Activated CD4-positive, alpha-beta T cell treated with anti-CD3 and anti-CD28 coated beads, Interleukin-2, amount 50 U/mL, for 1 hour (primary cell): ENCODE data around the gene SLC7A7.
A peak's percentile ranks its signal among the peaks of the same experiment; 100 is the strongest.
"Not testable (repeated sequence)": the region's sequence is repeated elsewhere in the genome, so short reads cannot be mapped to it uniquely, and the experiment has no call there.

Experiments used
- DNase-seq: peaks from one replicate; pipeline ENCODE4 v3.0.0-alpha.2; 2020

Gene SLC7A7

GRCh38 chr14:22786685-22787084 is 28.6 kb downstream of the SLC7A7 start:
- no peak for DNase-seq

GRCh38 chr14:22781301-22781991 is 33.8 kb downstream of the SLC7A7 start:
- DNase-seq, result no peak

GRCh38 chr14:22780941-22781300 is 34.3 kb downstream of the SLC7A7 start:
- DNase-seq, result no peak

- DNase-seq, result no peak
These were observed 35.0 kb downstream of the SLC7A7 start for GRCh38 chr14:22780105-22780679.

- no peak for DNase-seq
These were observed 37.2 kb downstream of the SLC7A7 start for GRCh38 chr14:22778084-22778483.

- not testable (repeated sequence) for DNase-seq
These were observed 38.4 kb downstream of the SLC7A7 start for GRCh38 chr14:22776849-22777248.

GRCh38 chr14:22776215-22776614 is 39.0 kb downstream of the SLC7A7 start:
- no peak for DNase-seq

GRCh38 chr14:22774011-22774706 is 41.1 kb downstream of the SLC7A7 start:
- DNase-seq, result no peak

- no peak for DNase-seq
These were observed 41.8 kb downstream of the SLC7A7 start for GRCh38 chr14:22773162-22774010.

GRCh38 chr14:22772725-22773124 is 42.5 kb downstream of the SLC7A7 start:
- DNase-seq, result no peak

GRCh38 chr14:22770481-22771187 is 44.6 kb downstream of the SLC7A7 start:
- DNase-seq, result no peak

- DNase-seq, result no peak
These were observed 45.9 kb downstream of the SLC7A7 start for GRCh38 chr14:22769369-22769768.

GRCh38 chr14:22768947-22769346 is 46.3 kb downstream of the SLC7A7 start:
- DNase-seq, result no peak

- no peak for DNase-seq
These were observed 48.0 kb downstream of the SLC7A7 start for GRCh38 chr14:22767323-22767589.

GRCh38 chr14:22766457-22767322 is 48.5 kb downstream of the SLC7A7 start, which contains the start of gene OXA1L:
Gene OXA1L, plus strand, starts transcription at chr14:22766688. Its CDS starts 14 bp downstream, at chr14:22766702.
- peak; percentile 93 for DNase-seq

- no peak for DNase-seq
These were observed 50.9 kb downstream of the SLC7A7 start for GRCh38 chr14:22764382-22764781.

- DNase-seq, result no peak
These were observed 53.5 kb downstream of the SLC7A7 start for GRCh38 chr14:22761734-22762133.

- DNase-seq, result not testable (repeated sequence)
These were observed 57.1 kb downstream of the SLC7A7 start for GRCh38 chr14:22757972-22758650.

- DNase-seq, result no peak
These were observed 61.6 kb downstream of the SLC7A7 start for GRCh38 chr14:22753586-22753985.

GRCh38 chr14:22752422-22752821 is 62.8 kb downstream of the SLC7A7 start:
- no peak for DNase-seq

GRCh38 chr14:22748631-22749068 is 66.6 kb downstream of the SLC7A7 start:
- no peak for DNase-seq
